ENCODE data around the gene MEGF10. TPM values are rescaled to one million over a fixed set of nuclear protein-coding genes. Genes with fewer than 3 reads are reported as not detected.

Gene MEGF10
- total RNA-seq, 2 experiments from 2014 or later = not detected

DNA sequence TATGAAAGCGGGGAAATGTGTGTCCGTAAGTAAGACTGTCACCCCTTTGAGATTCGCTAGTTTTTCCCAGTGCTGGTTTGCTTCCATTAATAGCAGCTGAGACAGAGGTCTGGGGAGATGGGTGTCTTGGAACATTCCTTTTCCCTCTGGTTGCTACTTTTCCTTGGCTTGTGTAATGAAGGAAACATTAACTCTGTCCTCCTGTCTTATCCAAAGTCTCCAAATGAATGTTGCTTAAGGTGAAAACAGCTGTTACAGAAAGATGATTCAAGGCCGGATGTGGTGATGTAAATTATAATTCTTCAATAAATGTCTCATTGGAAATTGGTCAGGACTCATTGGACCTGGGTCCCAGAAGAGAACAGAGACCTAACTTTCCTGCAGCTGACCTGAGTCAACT is 50.0 kb downstream of the MEGF10 start:
- H3K79me2 ChIP-seq (ENCODE audit: insufficient read depth, low read depth, low read length) = no peaks in the 10 kb centered on the region
- H3K4me1 ChIP-seq (ENCODE audit: insufficient read depth, low read length, poor library complexity, severe bottlenecking) = no peaks in the 10 kb centered on the region
- CTCF ChIA-PET (ENCODE audit: unreplicated experiment) = no interaction called here
- intact Hi-C loops (cut with micrococcal nuclease; ENCODE audit: unreplicated experiment) = no loop called here
- no peaks in the 10 kb centered on the region for H4K20me1 ChIP-seq (ENCODE audit: insufficient read depth, low read length)
- no TSS peak for BruUV-seq (replicated peaks)
- no peak for DNase-seq (ENCODE audit: low spot score)
- H3K9me3 ChIP-seq (ENCODE audit: low read length) = no peaks in the 10 kb centered on the region
- no peaks in the 10 kb centered on the region for H3K36me3 ChIP-seq (ENCODE audit: insufficient read depth, low read length)
- H3K4me2 ChIP-seq (ENCODE audit: low read length) = no peak overlapping the region
- H3K27ac ChIP-seq (ENCODE audit: low read depth, low read length, poor library complexity, severe bottlenecking) = no peak overlapping the region
- no peak for TF ChIP-seq EZH2phosphoT487 (IDR thresholded peaks at IDR 0.05; ENCODE audit: borderline replicate concordance, low read depth, low read length)
- TF ChIP-seq, protein P1, sequence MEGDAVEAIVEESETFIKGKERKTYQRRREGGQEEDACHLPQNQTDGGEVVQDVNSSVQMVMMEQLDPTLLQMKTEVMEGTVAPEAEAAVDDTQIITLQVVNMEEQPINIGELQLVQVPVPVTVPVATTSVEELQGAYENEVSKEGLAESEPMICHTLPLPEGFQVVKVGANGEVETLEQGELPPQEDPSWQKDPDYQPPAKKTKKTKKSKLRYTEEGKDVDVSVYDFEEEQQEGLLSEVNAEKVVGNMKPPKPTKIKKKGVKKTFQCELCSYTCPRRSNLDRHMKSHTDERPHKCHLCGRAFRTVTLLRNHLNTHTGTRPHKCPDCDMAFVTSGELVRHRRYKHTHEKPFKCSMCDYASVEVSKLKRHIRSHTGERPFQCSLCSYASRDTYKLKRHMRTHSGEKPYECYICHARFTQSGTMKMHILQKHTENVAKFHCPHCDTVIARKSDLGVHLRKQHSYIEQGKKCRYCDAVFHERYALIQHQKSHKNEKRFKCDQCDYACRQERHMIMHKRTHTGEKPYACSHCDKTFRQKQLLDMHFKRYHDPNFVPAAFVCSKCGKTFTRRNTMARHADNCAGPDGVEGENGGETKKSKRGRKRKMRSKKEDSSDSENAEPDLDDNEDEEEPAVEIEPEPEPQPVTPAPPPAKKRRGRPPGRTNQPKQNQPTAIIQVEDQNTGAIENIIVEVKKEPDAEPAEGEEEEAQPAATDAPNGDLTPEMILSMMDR (conservative IDR thresholded peaks at IDR 0.05; ENCODE audit: low read length) = no peak
- H3K4me3 ChIP-seq (ENCODE audit: low read depth, low read length, poor library complexity, severe bottlenecking) = no peak overlapping the region
- POLR2A ChIA-PET = no interaction called here
- no peak overlapping the region for H2AFZ ChIP-seq (ENCODE audit: low read length)
- no peaks in the 10 kb centered on the region; the same call in 1 of the 2 replicates for H3K9me2 ChIP-seq (ENCODE audit: insufficient read depth, low read length)

DNA sequence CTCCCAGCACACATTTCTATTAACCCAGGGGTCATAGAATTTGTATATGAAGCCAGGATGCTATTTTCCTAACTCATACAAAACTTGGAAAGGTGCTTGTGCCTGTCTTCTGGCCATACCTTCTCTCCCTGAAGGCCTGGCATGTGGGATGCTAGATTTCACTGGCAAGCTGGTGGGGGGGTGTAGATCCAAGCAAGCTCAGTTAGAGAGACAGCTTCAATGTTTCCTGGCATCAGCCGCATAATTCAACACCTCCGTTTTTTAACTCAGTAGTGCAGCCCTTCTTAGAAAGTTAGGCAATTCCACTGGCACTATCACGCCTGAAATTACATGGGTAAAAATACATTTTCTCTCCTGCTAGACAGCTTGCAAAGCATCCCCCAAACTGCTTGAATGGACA is 51.8 kb downstream of the MEGF10 start:
- no peaks in the 10 kb centered on the region for H3K9me3 ChIP-seq (ENCODE audit: low read length)
- BruUV-seq (replicated peaks) = no TSS peak
- H3K4me1 ChIP-seq (ENCODE audit: insufficient read depth, low read length, poor library complexity, severe bottlenecking) = no peaks in the 10 kb centered on the region
- TF ChIP-seq, protein P1 (conservative IDR thresholded peaks at IDR 0.05; ENCODE audit: low read length) = no peak
- no peak for TF ChIP-seq EZH2phosphoT487 (IDR thresholded peaks at IDR 0.05; ENCODE audit: borderline replicate concordance, low read depth, low read length)
- H3K4me2 ChIP-seq (ENCODE audit: low read length) = no peak overlapping the region
- no peak overlapping the region for H3K4me3 ChIP-seq (ENCODE audit: low read depth, low read length, poor library complexity, severe bottlenecking)
- H3K36me3 ChIP-seq (ENCODE audit: insufficient read depth, low read length) = no peaks in the 10 kb centered on the region
- ChIA-PET POLR2A (no interaction called here), CTCF (ENCODE audit: unreplicated experiment) (no interaction called here)
- DNase-seq (ENCODE audit: low spot score) = no peak
- H2AFZ ChIP-seq (ENCODE audit: low read length) = no peak overlapping the region
- no peaks in the 10 kb centered on the region for H3K79me2 ChIP-seq (ENCODE audit: insufficient read depth, low read depth, low read length)
- H3K9me2 ChIP-seq (ENCODE audit: insufficient read depth, low read length) = no peaks in the 10 kb centered on the region; the same call in 1 of the 2 replicates
- no peaks in the 10 kb centered on the region for H4K20me1 ChIP-seq (ENCODE audit: insufficient read depth, low read length)
- no peak overlapping the region for H3K27ac ChIP-seq (ENCODE audit: low read depth, low read length, poor library complexity, severe bottlenecking)
- intact Hi-C loops (cut with micrococcal nuclease; ENCODE audit: unreplicated experiment) = no loop called here

DNA sequence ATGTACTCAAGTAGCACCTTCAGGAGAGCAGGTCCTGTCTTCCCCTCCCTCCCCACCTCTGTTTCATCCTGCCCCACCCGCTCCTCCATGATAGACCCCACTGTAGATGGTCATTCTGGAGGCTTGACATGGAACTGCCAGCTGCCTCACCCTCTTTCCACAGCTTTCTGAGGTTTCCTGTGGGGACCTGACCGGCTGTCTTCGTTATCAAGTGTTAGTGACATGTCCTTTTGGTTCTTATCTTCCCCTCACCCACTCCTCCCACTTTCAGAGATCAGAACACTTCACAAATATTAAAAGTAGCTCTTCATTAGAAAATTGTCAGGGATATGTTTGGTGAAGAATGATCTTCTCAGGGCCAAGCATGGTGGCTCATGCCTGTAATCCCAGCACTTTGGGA is 52.7 kb downstream of the MEGF10 start:
- TF ChIP-seq EZH2phosphoT487 (IDR thresholded peaks at IDR 0.05; ENCODE audit: borderline replicate concordance, low read depth, low read length) = no peak
- TF ChIP-seq, protein P1 (conservative IDR thresholded peaks at IDR 0.05; ENCODE audit: low read length) = no peak
- no peak for DNase-seq (ENCODE audit: low spot score)
- H2AFZ ChIP-seq (ENCODE audit: low read length) = no peak overlapping the region
- POLR2A ChIA-PET = interaction anchor here (0.9 kb wide), 1 partner anchor 16 kb away, joined by 4 read pairs; no protein-coding TSS in a partner anchor
- no TSS peak for BruUV-seq (replicated peaks)
- intact Hi-C loops (cut with micrococcal nuclease; ENCODE audit: unreplicated experiment) = no loop called here
- no peaks in the 10 kb centered on the region for H3K36me3 ChIP-seq (ENCODE audit: insufficient read depth, low read length)
- H3K79me2 ChIP-seq (ENCODE audit: insufficient read depth, low read depth, low read length) = no peaks in the 10 kb centered on the region
- no peak overlapping the region for H3K27ac ChIP-seq (ENCODE audit: low read depth, low read length, poor library complexity, severe bottlenecking)
- no peaks in the 10 kb centered on the region for H3K4me1 ChIP-seq (ENCODE audit: insufficient read depth, low read length, poor library complexity, severe bottlenecking)
- no peaks in the 10 kb centered on the region for H4K20me1 ChIP-seq (ENCODE audit: insufficient read depth, low read length)
- H3K9me2 ChIP-seq (ENCODE audit: insufficient read depth, low read length) = no peaks in the 10 kb centered on the region; the same call in 1 of the 2 replicates
- no peak overlapping the region for H3K4me2 ChIP-seq (ENCODE audit: low read length)
- H3K4me3 ChIP-seq (ENCODE audit: low read depth, low read length, poor library complexity, severe bottlenecking) = no peak overlapping the region
- no peaks in the 10 kb centered on the region for H3K9me3 ChIP-seq (ENCODE audit: low read length)
- CTCF ChIA-PET (ENCODE audit: unreplicated experiment) = no interaction called here

Measured in OCI-LY7 (cell line).